HG03342 (cell line): Measurements from ENCODE around the gene GAST.

ENCODE experiments used
- ATAC-seq: cut with Tn5 transposase; IDR thresholded peaks from one replicate; pipeline ENCODE4 v1.9.1; 2021; ENCODE audit warnings: mild to moderate bottlenecking, moderate library complexity; ENCODE audit not compliant: unreplicated experiment

Gene GAST

DNA sequence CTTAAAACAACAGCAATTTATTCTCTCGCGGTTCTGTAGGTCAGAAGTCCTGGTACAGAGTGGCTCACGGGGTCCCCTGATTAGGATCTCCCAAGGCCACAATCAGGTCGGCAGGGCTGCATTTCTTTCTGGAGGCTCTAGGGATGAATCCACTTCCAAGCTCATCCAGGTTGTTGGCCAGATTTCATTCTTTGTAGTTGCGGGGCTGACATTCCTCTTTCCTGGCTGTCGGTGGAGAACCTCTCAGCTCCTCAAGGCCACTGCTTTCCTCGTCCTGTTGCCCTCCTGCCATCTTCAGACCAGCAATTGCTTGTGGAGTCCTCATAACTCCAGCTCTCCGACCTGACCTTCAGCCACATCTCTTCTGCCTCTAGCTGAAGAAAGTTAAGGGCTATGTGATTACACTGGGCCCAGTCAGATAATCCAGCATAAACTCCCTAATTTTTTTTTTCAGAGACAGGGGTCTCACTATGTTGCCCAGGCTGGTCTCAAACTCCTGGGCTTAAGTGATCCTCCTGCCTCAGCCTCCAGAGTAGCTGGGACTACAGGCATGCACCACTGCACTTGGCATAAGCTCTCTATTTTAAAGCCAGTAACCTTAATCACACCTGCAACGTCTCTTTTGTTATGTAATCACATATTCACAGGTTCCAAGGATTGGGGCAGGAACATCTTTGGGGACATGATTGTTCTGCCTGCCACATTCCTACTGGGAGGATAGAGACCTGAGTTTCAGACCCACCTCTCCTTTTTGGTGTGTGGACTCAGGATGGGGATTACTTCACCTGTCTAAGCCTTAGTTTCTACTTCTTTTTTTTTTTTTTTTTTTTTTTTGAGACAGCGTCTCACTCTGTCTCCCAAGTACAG is 4.1 kb upstream of the GAST start:
- ATAC-seq, result no peak

DNA sequence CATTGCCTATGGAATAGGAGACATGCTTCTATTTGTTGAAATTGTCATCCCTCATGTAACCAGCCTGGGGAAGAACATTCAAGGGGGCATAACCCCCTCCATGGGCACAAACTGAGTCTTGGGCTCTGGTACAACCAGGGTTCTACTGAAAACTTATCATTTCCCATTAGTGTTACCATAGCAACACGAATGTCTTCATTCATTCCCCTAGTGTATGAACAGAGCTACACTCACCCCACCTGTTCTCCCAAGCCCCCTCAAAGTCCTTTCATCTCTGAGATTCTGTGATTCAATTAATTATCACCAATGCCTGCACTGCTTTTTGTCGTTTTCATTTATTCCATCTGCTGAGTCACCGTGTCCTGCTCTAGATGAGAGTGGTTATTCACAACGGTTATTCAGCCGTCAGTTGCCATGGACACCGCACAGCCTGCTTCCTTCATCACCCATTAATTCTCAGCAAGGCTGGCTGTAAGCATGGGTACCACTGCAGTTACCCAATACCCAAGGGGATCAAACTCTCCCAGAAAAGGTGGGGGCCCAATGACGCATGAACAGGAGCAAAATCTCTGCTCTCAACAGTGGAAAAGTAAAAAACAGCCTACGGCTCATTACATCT is 1.6 kb upstream of the GAST start:
- ATAC-seq, result no peak

- no peak for ATAC-seq
These were observed 5.5 kb downstream of the GAST start for GRCh38 chr17:41717408-41718286.

DNA sequence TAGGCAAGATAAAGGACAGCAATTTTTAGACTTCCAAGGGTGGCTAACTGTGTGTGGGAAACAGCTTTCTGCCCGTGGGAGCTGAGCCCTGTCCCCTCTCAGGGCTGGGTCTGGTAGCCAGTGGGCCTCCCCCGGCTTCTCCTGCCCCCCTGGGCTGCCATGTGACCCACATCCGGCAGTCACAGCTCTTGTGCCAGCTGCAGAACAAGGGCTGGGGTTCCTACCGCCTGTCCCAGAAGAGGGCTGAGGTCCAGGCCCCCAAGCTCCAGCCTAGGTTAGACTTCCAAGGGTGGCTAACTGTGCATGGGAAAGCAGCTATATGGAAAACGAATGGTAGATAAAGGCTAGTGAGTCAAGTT is 6.1 kb downstream of the GAST start:
- no peak for ATAC-seq

DNA sequence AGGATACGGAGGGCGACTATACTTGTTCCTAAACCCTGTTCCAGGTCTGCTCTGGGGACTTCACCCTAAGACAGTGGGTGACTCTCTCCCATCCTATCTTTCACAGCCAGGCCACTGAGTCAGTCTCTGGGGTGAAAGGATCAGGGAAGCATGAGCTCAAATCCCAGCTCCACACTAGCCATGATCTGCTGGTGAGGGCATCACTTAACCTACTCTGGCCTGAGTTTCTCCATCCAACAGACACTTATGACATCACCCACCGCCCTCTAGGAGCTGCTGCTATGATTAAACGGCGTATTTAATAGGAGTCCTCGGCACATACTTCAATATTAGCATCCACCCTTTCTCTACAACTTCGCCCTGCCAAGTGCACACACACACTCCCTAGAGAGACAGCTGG is 10.1 kb downstream of the GAST start:
- ATAC-seq, result no peak

GRCh38 chr17:41723801-41724475 is 11.8 kb downstream of the GAST start:
- no peak for ATAC-seq

DNA sequence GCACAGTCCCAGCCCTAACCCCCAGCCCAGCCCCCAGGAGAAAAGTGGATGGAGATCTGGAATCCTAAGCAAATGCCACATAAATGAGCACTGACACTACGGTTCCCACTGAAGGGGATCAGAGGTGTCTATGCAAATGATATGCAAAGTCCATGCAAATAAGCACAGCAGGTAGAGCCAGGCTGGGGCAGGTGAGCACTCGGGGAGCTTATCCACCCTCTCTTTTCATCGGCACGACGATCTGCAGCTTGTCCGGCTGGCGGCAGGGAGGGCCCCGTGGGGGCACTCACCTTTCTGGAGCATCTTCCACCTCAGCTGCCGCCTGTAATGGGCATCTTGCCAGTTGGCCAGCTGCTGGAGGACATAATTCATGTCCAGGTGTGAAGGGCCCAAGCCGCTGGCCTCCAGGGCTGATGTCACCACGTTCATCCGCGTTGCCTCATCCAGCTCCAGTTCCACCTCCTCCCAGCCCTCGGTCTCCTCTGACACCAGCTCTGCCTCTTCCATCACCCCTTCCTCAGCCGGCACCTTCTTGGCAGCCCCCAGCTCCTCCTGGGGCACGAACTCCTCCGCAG is 12.4 kb downstream of the GAST start:
- ATAC-seq, result no peak

GRCh38 chr17:41725134-41725533 is 13.0 kb downstream of the GAST start:
- no peak for ATAC-seq

DNA sequence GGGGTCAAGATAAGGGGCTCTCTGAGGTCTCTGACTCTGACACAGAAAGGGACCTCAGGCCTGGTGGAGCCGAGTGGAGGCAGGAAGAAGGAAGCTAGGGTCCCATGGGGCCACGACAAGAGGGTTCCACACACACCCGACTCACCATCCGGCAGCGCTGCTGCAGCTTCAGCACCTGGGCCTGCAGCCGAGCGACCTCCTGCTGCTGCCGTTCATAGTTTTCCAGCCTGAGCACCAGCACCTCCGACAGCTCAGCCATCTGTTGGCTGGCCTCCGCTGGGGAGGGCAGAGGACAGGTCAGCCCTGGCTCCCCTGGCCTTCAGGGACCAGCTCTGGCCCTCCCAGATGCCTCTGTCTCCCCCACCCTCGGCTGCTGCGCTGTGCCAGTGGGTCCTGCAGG is 15.9 kb downstream of the GAST start:
- no peak for ATAC-seq

DNA sequence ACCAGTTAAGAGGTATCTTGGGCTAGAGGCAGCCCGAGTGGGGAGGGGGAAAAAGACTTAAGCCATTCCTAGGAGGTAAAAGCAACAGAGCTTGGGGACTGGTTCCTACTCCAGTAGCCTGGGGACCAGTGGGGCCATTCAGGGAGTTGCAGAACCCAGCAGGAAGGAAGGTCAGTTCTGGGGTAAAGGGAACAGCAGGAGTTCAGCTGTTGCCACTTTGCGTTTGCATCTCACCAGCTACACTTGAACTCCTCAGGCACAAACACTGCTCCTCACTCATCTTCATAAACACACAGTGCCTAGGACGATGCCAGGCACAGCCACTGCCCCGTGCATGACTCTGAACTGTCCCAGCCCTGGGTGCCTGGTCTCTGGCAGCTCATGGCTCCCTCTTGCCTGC is 18.3 kb downstream of the GAST start:
- ATAC-seq, result no peak

DNA sequence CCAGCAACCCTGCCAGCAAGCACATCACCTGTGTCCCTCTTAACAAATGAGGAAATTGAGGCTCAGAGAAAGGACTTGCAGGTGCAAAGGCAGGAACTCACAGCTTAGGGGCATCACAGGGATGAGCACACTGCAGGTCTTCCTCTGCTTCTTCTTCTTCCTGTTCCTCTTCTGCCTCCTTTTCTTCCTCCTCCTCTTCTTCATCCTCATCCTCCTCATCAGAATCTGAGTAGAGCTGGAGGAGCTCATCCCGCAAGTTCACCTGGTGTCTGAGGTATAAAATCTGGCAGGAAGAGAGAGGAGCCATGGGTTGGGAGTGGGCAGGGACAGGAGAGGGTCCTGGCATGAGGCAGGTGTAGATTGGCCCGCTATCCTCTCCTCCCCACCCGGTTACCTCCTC is 19.7 kb downstream of the GAST start:
- no peak for ATAC-seq

GRCh38 chr17:41733348-41734138 is 21.4 kb downstream of the GAST start:
- no peak for ATAC-seq

GRCh38 chr17:41734139-41734948 is 22.2 kb downstream of the GAST start, which contains the start of gene HAP1:
HAP1 (minus strand) TSS chr17:41734643; CDS start chr17:41734634, 9 bp downstream.
- no peak for ATAC-seq

DNA sequence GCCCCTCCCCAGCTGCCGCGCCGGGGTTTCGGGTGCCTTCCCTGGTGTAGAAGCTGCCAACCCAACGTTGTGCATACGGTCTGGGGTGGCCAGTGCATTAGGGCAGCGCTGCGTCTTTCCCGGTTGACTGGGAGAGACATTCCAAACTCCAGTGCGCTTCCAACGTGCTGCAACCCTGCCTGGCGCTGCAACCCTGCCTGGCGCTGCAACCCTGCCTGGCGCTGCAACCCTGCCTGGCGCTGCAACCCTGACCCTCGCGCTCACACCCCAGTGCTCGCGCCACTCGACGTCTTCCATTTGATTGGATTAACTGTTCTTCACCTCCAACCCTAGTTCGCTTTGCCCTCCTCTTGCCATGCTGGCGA is 22.8 kb downstream of the GAST start:
- ATAC-seq, result no peak

DNA sequence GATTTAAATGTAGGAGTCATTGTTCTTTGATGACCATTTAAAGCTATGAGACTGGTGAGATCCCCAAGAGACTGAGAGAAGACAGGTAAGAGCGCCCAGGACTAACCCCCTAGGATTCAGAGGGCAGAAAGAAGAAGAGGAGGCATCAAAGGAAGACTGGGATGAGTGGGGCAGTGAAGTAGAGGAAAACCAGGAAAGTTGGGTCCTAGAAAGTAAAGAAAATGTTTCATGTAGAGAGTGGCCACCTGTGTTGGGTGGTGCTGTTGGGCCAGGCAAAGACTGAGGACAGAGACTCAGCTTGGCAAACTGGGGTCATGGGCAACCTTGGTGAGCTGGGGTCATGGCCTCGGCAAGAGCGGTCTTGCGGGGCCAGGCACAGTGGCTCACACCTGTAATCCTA is 23.6 kb downstream of the GAST start:
- ATAC-seq, result no peak

- no peak for ATAC-seq
These were observed 25.0 kb downstream of the GAST start for GRCh38 chr17:41736983-41737679.

GRCh38 chr17:41737680-41738023 is 25.5 kb downstream of the GAST start:
- no peak for ATAC-seq

DNA sequence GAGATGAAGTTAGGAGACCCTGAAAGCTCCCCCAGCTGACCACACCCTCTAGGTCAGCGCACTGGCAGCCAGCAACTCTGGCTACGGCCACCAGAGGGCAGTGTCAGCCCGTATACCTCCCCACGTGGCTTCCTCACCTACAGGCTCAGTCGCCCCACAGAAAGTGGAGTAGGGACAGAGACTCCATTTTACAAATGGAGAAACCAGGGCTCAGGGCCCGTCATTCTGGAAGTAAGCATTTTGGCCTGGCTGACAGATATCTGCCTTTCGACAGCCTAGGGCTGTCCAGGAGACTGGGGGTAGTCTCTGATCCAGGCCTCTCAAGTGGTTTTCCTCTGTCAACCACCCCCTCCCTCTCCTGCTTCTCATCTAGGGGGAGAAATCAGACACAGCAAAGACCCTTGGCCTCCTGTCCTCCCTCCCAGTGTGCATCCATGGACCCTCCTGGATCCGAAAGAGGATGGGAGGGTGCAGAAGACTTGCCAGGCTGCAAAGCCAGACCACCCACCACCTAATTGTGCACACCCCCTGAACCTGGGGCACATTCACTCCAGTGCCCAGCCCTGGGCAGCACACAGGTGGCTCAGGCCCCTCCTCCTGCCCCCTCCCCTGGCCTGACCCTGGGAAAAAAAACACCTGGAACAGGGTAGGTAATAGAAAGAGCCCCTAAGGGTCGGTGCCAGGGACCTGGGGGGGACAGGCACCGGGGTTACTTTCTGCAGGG is 26.1 kb downstream of the GAST start:
- no peak for ATAC-seq
